HEK293 (cell line): ENCODE measurements around the gene CLIC3.

Source experiments
- CTCF ChIA-PET: fragments of 350-600 bp; formaldehyde crosslinking; extraction: SDS; loops from one replicate; lab custom pipeline; 2021; ENCODE audit warnings: antibody characterized with exemption; lab: Yijun Ruan, JAX
- POLR2A ChIA-PET: fragments of 300-600 bp; formaldehyde crosslinking; extraction: SDS; loops from one replicate; lab custom pipeline; 2020; ENCODE audit warnings: antibody characterized with exemption, inconsistent platforms; lab: Yijun Ruan, JAX
- H3K27ac ChIP-seq: fragments of 200-500 bp; sonication (Bioruptor generic); 2 replicates; pipeline ENCODE4 v1.5.1; 2014; ENCODE audit warnings: low read depth, low read length, control low read depth, inconsistent platforms; ENCODE audit errors: extremely low read depth
- H3K36me3 ChIP-seq, 2 experiments: fragments of 200-500 bp in 1 of 2; sonication (Bioruptor generic) in 1 of 2; 1 replicate in 1 of 2; 2 replicates in 1 of 2; pipeline ENCODE4 v1.5.1; 2014 to 2017; ENCODE audit warnings: inconsistent platforms in 2 of 2, low read length in 2 of 2; ENCODE audit not compliant: control insufficient read depth in 2 of 2, insufficient read depth in 1 of 2
- H3K4me1 ChIP-seq: fragments of 200-500 bp; sonication (Bioruptor generic); 2 replicates; pipeline ENCODE4 v1.5.1; 2014; ENCODE audit warnings: mild to moderate bottlenecking, low read length, inconsistent platforms; ENCODE audit not compliant: control insufficient read depth, insufficient read depth
- H3K4me3 ChIP-seq: 2 replicates; pipeline ENCODE4 v1.5.1; 2011; ENCODE audit warnings: low read depth, mild to moderate bottlenecking, control low read depth, low read length, moderate library complexity
- H3K9me3 ChIP-seq: fragments of 200-500 bp; sonication (Bioruptor generic); 2 replicates; pipeline ENCODE4 v1.5.1; 2014; ENCODE audit warnings: low read depth, low read length, inconsistent platforms; ENCODE audit not compliant: control insufficient read depth, insufficient read depth
- ELK4 ChIP-seq: IDR thresholded peaks from 2 replicates; pipeline ENCODE4 v1.6.1; 2011; ENCODE audit warnings: mild to moderate bottlenecking, low read depth, low read length, borderline replicate concordance
- HOXC10 ChIP-seq: sonication (generic); formaldehyde crosslinking; IDR thresholded peaks from 2 replicates; pipeline ENCODE4 v1.8.1; 2023; ENCODE audit warnings: mild to moderate bottlenecking, missing genetic modification reagents
- KLF1 ChIP-seq: fragments of 450-650 bp; formaldehyde crosslinking; IDR thresholded peaks from 2 replicates; pipeline ENCODE4 v1.5.1; 2016; ENCODE audit warnings: missing biosample characterization, missing genetic modification characterization
- KLF10 ChIP-seq: fragments of 450-650 bp; IDR thresholded peaks from 2 replicates; pipeline ENCODE4 v1.5.1; 2018; ENCODE audit warnings: missing biosample characterization, mild to moderate bottlenecking, missing genetic modification characterization
- KLF16 ChIP-seq: fragments of 450-650 bp; formaldehyde crosslinking; IDR thresholded peaks from 2 replicates; pipeline ENCODE4 v1.5.1; 2017; ENCODE audit warnings: missing biosample characterization, missing genetic modification characterization
- MYNN ChIP-seq: fragments of 450-650 bp; formaldehyde crosslinking; IDR thresholded peaks from 2 replicates; pipeline ENCODE4 v1.5.1; 2016; ENCODE audit warnings: missing biosample characterization, missing genetic modification characterization, borderline replicate concordance
- OSR2 ChIP-seq: fragments of 450-650 bp; formaldehyde crosslinking; IDR thresholded peaks from 2 replicates; pipeline ENCODE4 v1.5.1; 2016; ENCODE audit warnings: missing biosample characterization, missing genetic modification characterization
- REST ChIP-seq: fragments of 450-650 bp; formaldehyde crosslinking; IDR thresholded peaks from 2 replicates; pipeline ENCODE4 v1.5.1; 2016; ENCODE audit warnings: missing biosample characterization, missing genetic modification characterization
- SP2 ChIP-seq: fragments of 450-650 bp; formaldehyde crosslinking; IDR thresholded peaks from 2 replicates; pipeline ENCODE4 v1.5.1; 2016; ENCODE audit warnings: missing biosample characterization, missing genetic modification characterization
- TRIM28 ChIP-seq: IDR thresholded peaks from 2 replicates; pipeline ENCODE4 v1.6.1; 2011; ENCODE audit warnings: low read length, control low read depth, borderline replicate concordance
- YY2 ChIP-seq: fragments of 450-650 bp; formaldehyde crosslinking; IDR thresholded peaks from 2 replicates; pipeline ENCODE4 v1.5.1; 2016; ENCODE audit warnings: missing biosample characterization, missing genetic modification characterization
- ZBTB17 ChIP-seq: fragments of 450-650 bp; formaldehyde crosslinking; IDR thresholded peaks from 2 replicates; pipeline ENCODE4 v1.5.1; 2016; ENCODE audit warnings: missing biosample characterization, missing genetic modification characterization
- ZBTB7A ChIP-seq: fragments of 450-650 bp; formaldehyde crosslinking; IDR thresholded peaks from 2 replicates; pipeline ENCODE4 v1.5.1; 2016; ENCODE audit warnings: low read depth, missing biosample characterization, missing genetic modification characterization
- ZFP37 ChIP-seq: fragments of 450-650 bp; formaldehyde crosslinking; IDR thresholded peaks from 2 replicates; pipeline ENCODE4 v1.5.1; 2016; ENCODE audit warnings: missing biosample characterization, missing genetic modification characterization
- ZNF174 ChIP-seq: fragments of 450-650 bp; formaldehyde crosslinking; IDR thresholded peaks from 2 replicates; pipeline ENCODE4 v1.5.0; 2017; ENCODE audit warnings: missing biosample characterization, mild to moderate bottlenecking, missing genetic modification characterization
- ZNF184 ChIP-seq: fragments of 450-650 bp; IDR thresholded peaks from 2 replicates; pipeline ENCODE4 v1.5.1; 2018; ENCODE audit warnings: missing biosample characterization, mild to moderate bottlenecking, missing genetic modification characterization
- ZNF202 ChIP-seq: fragments of 450-650 bp; formaldehyde crosslinking; IDR thresholded peaks from 2 replicates; pipeline ENCODE4 v1.5.1; 2016; ENCODE audit warnings: missing biosample characterization, missing genetic modification characterization, borderline replicate concordance
- ZNF23 ChIP-seq: fragments of 450-650 bp; formaldehyde crosslinking; IDR thresholded peaks from 2 replicates; pipeline ENCODE4 v1.5.1; 2016; ENCODE audit warnings: missing biosample characterization, missing genetic modification characterization, borderline replicate concordance
- ZNF280D ChIP-seq: fragments of 450-650 bp; formaldehyde crosslinking; IDR thresholded peaks from 2 replicates; pipeline ENCODE4 v1.5.1; 2016; ENCODE audit warnings: missing biosample characterization, missing genetic modification characterization
- ZNF302 ChIP-seq: fragments of 450-650 bp; formaldehyde crosslinking; IDR thresholded peaks from 2 replicates; pipeline ENCODE4 v1.5.1; 2016; ENCODE audit warnings: missing biosample characterization, missing genetic modification characterization, low read depth
- ZNF335 ChIP-seq: fragments of 450-650 bp; formaldehyde crosslinking; conservative IDR thresholded peaks from 2 replicates; pipeline ENCODE4 v1.5.1; 2016; ENCODE audit warnings: missing biosample characterization, missing genetic modification characterization
- ZNF391 ChIP-seq: fragments of 450-650 bp; formaldehyde crosslinking; IDR thresholded peaks from 2 replicates; pipeline ENCODE4 v1.5.1; 2016; ENCODE audit warnings: low read depth, missing biosample characterization, missing genetic modification characterization, borderline replicate concordance
- ZNF510 ChIP-seq: fragments of 450-650 bp; formaldehyde crosslinking; IDR thresholded peaks from 2 replicates; pipeline ENCODE4 v1.5.1; 2018; ENCODE audit warnings: mild to moderate bottlenecking, missing genetic modification characterization, missing biosample characterization; ENCODE audit not compliant: insufficient replicate concordance
- ZNF514 ChIP-seq: fragments of 450-650 bp; formaldehyde crosslinking; IDR thresholded peaks from 2 replicates; pipeline ENCODE4 v1.5.1; 2016; ENCODE audit warnings: missing biosample characterization, missing genetic modification characterization
- ZNF623 ChIP-seq: fragments of 450-650 bp; formaldehyde crosslinking; IDR thresholded peaks from 2 replicates; pipeline ENCODE4 v1.5.1; 2016; ENCODE audit warnings: missing biosample characterization, missing genetic modification characterization
- ZNF626 ChIP-seq: fragments of 450-650 bp; sonication (Bioruptor Pico); formaldehyde crosslinking; IDR thresholded peaks from 2 replicates; pipeline ENCODE4 v1.5.1; 2018; ENCODE audit warnings: missing biosample characterization, missing genetic modification characterization, inconsistent platforms
- ZNF670 ChIP-seq: fragments of 450-650 bp; formaldehyde crosslinking; IDR thresholded peaks from 2 replicates; pipeline ENCODE4 v1.5.1; 2016; ENCODE audit warnings: missing biosample characterization, missing genetic modification characterization, low read depth
- ZNF701 ChIP-seq: fragments of 450-650 bp; formaldehyde crosslinking; IDR thresholded peaks from 2 replicates; pipeline ENCODE4 v1.5.1; 2016; ENCODE audit warnings: missing biosample characterization, missing genetic modification characterization
- ZNF747 ChIP-seq: fragments of 450-650 bp; formaldehyde crosslinking; IDR thresholded peaks from 2 replicates; pipeline ENCODE4 v1.5.1; 2016; ENCODE audit warnings: missing biosample characterization, missing genetic modification characterization
- ZNF785 ChIP-seq: fragments of 450-650 bp; formaldehyde crosslinking; IDR thresholded peaks from 2 replicates; pipeline ENCODE4 v1.5.1; 2016; ENCODE audit warnings: missing biosample characterization, missing genetic modification characterization
- ZNF830 ChIP-seq: fragments of 450-650 bp; IDR thresholded peaks from 2 replicates; pipeline ENCODE4 v1.5.0; 2018; ENCODE audit warnings: missing biosample characterization, missing genetic modification characterization, low read depth, mild to moderate bottlenecking, moderate library complexity

Gene CLIC3

GRCh38 chr9:137021979-137022661 is 25.8 kb upstream of the CLIC3 start:
- POLR2A ChIA-PET = interaction anchor here (0.5 to 2.5 kb wide), 7 partner anchors 9 to 219 kb away, joined by 3 to 9 read pairs (median 5); partner anchors contain the start of genes FUT7, PAXX and TUBB4B
- H3K27ac ChIP-seq = no peak overlapping the region
- no peak for TF ChIP-seq HOXC10 (CRISPR knock-in tag)
- TF ChIP-seq ZNF670 = no peak
- no peak for TF ChIP-seq ZNF785 (tag by site-specific recombination)
- peak; percentile 84 for TF ChIP-seq SP2 (tag by site-specific recombination)
- TF ChIP-seq ZNF747 = no peak
- TF ChIP-seq ZNF174 = no peak
- TF ChIP-seq ZNF830 (tag by site-specific recombination) = no peak
- TF ChIP-seq ZNF302 (tag by site-specific recombination) = no peak
- TF ChIP-seq REST (tag by site-specific recombination) = peak; percentile 74
- TF ChIP-seq KLF16 (tag by site-specific recombination) = no peak
- TF ChIP-seq OSR2 (tag by site-specific recombination) = no peak
- no peak for TF ChIP-seq ZFP37 (tag by site-specific recombination)
- TF ChIP-seq ZNF510 (tag by site-specific recombination) = no peak
- 0 out of 2 replicates have a peak, but pooled peaks have one; percentile 43 for TF ChIP-seq KLF10
- TF ChIP-seq TRIM28 = no peak
- TF ChIP-seq YY2 = no peak
- TF ChIP-seq ZNF514 (tag by site-specific recombination) = no peak
- TF ChIP-seq ZNF202 = no peak
- TF ChIP-seq ZNF623 (tag by site-specific recombination) = no peak
- peak; percentile 22; the same call in 1 of the 2 replicates for TF ChIP-seq ZBTB17 (tag by site-specific recombination)
- TF ChIP-seq ZNF626 (tag by site-specific recombination) = no peak
- no peak for TF ChIP-seq ZNF701 (tag by site-specific recombination)
- TF ChIP-seq ZNF23 (tag by site-specific recombination) = no peak
- no peak for TF ChIP-seq ZNF184
- peak; percentile 97 for TF ChIP-seq KLF1 (tag by site-specific recombination)
- no peak for TF ChIP-seq MYNN (tag by site-specific recombination)
- no peak for TF ChIP-seq ZNF280D (tag by site-specific recombination)
- TF ChIP-seq ZNF391 (tag by site-specific recombination) = no peak
- TF ChIP-seq ZNF335 (tag by site-specific recombination) = no peak
- TF ChIP-seq ZBTB7A (tag by site-specific recombination) = no peak
- TF ChIP-seq ELK4 = no peak

More at GRCh38 chr9:137021979-137022661, 25.8 kb upstream of the CLIC3 start:
- Histone ChIP-seq H3K4me3 (no peak overlapping the region), H3K36me3 (peaks cover 0 to 23% of the 10 kb centered on the region in 2 experiments; a peak in 1 of 3 replicates), H3K9me3 (no peaks in the 10 kb centered on the region), H3K4me1 (no peaks in the 10 kb centered on the region; the same call in 1 of the 2 replicates)
- CTCF ChIA-PET = interaction anchor here (0.6 to 5.1 kb wide), 7 partner anchors 7 to 215 kb away, joined by 3 to 25 read pairs (median 4); no protein-coding TSS in a partner anchor
